NCI-H1048 (cell line): ENCODE measurements around the gene GLO1.

ENCODE experiments used
- DNase-seq: peaks from one replicate; lab custom pipeline; 2025; lab: John Stamatoyannopoulos, UW

Gene GLO1

DNA sequence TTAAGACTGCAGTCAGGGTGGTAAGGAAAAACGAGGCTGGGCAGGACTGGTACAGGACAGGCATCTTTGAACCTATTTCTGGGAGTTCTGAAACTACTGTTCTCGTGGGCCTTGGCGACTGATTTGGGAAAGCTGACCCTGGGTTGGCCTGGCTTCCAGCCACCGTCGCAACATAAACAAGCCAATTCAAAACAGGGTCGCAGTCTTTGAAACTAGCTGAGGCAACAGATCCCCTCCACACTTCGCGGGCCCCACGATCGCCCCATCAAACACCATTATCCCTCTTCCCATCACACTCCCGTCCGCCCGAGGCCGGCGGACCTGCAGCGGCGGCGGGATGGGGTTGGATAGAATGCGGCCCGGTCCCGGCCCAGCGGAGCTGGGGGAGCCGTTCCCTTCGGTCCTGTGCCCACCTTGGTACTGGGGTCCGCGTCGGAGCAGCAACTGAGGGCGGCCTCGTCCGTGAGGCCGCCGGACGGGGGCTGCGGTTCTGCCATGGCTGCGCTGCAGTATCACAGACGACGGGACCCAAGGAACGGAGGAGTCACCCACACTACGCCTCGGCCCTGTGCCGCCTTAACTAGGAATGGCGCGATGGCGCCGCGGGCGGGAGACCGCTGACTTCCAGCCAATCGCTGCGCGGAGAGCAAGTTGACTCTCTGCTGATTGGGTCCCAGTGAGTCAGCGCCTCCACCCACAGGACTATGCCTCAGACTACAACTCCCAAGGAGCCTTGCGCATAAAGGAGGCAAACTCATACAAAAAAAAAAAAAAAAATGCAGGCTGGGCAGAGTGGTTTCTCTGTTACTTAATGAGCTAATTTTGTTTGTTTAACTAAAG lies at the start of gene GLO1:
Gene GLO1 (minus strand): TSS at position 588 of the 840 bp plus-strand sequence. CDS start 91 bp downstream, at position 497.
- peak; percentile 94 for DNase-seq

DNA sequence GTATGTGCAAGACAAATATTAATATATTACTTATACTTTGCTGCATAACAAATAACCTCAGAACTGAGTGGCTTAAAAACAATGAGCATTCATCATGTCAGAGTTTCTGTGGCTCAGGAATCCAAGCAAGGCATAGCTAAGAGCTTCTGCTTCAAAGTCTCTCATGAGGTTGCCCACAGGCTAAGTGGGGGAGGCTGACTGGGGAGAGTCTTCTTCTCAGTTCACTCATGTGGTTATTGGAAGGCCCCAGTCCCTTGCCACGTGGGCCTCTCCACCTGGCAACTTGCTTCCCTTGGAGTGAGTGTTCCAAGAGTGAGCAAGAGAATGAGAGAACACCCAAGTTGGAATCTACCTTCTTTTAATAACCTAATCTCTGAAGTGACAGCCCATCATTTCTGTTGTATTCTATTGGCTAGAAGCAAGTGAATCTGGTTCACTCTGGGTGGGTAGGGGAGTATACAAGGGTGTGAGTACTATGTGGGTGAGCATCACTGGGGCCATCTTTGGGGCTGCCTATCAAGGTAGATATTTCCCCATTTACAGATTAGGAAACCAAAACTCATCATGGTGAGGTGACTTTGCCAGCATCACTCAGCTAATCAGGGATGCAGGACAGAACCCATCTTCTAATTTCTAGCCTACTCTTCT lies 48.1 kb upstream of the GLO1 start:
- no peak for DNase-seq

DNA sequence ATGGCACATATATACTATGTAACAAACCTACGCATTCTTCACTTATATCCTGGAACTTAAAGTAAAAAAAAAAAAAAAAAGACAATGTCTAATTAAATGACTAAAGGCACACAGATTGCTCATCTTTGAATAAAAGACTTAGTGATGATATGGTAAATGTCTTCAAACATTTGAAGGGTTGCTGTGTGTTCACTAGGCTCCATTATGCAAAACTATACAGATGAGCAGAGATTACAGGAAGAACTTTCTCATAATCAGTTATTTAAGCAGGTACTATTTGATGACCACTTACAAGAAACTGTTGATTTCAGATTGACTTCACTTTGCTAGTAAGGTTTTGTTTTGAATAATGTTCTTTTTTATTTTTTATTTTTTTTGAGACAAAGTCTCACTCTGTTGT lies 46.5 kb upstream of the GLO1 start:
- no peak for DNase-seq

DNA sequence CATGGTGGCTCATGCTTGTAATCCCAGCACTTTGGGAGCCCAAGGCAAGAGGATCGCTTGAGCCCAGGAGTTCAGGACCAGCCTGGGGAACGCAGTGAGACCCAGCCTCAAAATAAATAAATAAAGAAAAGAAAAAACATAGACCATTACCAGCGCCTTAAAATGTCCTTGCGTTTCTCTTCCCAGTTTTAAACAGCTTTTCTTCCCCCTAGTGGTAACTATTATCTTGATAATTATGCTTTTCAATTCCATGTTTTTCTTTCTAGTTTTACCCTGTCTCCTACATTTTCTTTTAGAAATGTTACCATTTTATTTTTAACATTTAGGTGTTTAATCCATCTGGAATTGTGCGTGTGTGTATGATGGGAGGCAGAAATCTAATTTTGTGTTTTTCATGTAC lies 36.6 kb upstream of the GLO1 start:
- no peak for DNase-seq

DNA sequence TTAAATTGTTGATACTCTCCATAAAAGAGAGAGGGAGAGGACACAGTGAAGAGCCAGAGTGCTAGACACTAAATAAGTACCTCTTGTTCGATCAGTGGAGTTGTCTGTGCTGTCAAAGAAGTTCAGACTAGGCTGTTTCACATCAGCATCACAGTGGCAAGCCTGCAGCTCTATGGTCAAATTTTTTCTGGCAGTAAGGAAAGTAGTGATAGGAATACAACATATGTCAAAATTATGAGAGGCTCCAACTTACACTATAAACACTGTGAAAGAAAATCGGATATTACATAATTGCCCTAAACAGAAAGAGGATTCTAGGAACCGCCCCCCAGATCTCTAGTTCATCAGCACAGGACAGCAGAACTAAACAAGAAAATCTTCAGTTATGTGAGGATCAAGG lies 35.3 kb upstream of the GLO1 start:
- DNase-seq, result no peak

DNA sequence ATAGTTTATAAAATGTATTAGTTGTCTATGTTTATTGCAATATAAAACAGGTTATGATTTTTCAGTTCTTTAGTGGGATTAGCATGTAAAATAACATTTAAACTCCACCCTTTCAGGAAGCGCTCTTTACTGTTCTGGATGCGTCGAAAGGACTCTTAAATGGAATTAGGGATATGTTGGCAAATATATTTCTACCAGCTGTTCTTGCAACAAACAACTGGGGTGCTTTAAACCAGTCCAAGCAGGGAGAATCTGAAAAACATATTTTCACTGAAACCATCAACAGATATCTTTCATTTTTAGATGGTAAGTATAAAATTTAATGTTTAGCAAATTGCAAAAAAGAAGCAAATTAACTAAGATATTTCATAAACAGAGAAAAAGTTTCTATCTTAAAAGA lies 34.0 kb upstream of the GLO1 start:
- DNase-seq, result no peak

DNA sequence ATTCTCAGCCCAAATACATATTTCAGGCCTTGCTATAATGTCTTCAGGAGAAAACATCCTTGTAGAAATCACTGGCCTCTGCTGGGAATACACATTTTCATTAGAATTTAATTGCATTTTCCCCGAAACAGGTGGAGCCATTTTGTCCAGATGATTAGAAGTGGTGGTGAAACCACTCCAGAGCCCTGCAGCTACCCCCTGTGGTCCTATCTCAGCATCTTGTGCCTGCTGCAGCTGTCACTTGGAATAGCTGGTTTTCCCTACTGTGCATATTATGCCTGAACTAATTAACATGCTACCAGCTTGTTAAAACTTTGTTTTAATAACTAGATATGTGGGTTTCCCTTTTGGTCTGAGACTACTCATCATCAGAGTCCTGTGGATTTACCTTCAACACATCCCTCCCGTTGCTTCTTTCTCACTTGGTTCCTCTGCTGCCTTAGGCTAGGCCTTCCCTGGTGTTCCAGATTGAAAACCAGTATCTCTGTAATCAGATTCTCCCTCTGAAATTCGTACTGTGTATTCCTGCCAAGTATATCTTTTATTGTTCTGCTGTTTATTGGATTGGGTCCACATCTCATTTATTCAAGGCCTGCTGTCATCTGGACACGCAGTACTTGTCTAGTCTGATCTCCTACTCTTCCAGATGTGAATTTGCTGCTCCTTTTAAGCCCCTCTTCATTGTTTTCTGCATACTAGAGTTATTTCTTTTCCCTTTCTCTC lies 27.4 kb upstream of the GLO1 start:
- no peak for DNase-seq

DNA sequence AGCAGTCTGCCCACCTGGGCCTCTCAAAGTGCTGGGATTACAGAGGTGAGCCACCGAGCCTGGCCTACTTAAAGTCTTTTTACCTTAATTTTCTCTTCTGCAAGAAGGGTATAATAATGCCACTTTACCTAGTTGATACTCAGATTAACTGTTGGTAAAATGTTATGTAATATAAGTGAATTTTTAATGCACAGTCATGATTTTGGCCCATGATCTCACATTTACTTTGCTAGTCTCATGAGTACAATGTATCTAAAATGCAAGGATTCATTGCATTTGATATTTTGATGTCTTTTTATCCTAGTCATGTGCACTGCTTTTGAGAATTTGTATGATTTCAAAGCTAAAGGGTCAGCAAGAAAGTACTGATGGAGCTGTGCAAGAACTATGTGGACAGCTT lies 25.3 kb upstream of the GLO1 start:
- no peak for DNase-seq

DNA sequence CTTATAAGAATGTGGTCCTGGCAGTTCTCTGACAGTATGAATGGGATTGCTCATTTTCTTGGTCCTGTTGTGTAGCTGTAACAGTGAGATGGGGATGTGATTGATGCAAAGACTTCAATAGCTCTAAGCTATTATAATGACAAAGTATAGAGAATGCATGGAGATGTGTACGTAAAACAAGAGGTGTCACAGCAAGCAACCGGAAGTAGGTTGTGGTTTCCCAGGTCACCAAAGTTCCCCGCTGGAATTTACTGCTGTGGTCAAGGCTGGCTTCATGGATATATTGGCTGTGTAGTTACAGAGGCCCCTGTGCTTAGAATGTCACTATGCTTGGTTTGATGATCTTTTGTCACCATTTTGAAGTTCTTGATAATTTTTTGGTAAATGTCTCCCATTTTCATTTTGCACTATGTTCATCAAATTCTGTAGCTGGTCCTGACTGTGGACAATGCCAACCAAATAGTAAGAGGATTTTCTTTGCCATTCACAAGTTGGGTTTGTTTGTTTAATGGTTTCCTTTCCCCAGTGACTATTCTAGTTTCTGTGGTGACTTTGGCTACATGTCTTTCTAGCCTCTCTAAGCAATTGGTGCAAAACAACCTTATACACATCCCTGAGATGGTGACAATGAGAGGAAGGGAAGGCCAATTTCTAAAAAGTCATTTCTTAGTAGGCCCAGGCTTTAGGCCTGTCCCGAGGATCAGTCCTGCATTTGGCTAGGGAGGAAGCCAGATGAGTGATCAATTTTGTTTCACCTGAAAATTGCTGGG lies 22.7 kb upstream of the GLO1 start:
- DNase-seq, result no peak

DNA sequence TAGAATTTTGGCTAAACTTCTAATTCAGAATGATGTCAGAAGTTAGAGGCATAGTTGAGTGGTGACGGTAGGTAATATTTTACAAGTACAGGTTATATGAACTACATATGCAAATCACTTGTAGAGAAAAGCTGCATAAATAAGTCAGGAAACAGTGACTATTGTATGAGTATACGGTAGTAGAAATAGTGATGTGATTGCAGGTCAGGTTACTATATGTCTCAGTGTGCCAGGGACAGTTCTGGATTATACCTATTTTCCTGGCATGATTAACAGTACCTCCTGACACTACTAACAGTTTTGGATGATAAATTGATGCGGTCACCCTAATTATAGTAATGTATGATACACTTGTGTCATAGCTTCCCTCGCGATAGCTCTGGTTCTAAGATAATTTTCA lies 21.4 kb upstream of the GLO1 start:
- no peak for DNase-seq

DNA sequence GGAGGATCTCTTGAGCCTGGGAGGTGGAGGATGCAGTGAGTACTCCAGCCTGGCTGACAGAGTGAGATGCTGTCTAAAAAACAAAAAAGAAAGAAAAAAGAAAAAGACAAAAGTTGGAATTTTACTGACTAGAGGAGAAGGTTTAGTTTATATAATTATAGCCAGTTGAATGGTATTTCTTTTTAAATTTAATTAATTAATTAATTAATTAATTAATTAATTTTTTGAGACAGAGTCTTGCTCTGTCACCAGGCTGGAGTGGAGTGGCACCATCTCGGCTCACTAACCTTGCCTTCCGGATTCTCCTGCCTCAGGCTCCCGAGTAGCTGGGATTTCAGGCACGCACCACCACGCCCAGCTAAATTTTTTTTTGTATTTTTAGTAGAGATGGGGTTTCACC lies 20.8 kb upstream of the GLO1 start:
- no peak for DNase-seq

DNA sequence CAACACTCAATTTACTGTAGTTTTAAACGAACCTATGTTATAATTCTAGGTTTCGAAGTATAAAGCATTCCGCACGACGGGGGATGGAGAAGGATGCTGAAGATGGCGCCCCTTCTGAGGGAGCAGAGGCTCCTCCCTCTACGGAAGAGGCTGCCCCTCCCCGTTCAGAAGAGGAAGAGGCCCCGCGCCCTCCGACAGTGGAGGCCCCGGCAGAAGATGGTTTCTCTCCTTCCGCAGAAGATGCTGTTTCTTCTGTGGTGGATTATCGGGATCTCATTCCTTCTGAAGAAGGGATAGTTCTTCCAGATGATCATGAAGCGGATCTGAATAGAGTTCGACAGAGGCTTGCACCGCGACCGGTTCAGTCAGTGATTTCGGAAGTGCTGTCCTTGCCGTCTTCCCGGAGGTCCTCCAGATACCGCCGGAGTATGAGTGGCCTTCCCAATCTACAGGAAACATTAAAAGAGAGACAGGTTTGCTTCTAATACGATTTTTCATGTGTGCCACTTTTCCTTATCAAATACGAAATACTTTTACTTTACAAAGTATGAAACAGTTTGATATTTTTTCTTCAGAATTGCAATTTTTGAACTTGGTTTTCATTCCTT lies 19.9 kb upstream of the GLO1 start:
- no peak for DNase-seq

DNA sequence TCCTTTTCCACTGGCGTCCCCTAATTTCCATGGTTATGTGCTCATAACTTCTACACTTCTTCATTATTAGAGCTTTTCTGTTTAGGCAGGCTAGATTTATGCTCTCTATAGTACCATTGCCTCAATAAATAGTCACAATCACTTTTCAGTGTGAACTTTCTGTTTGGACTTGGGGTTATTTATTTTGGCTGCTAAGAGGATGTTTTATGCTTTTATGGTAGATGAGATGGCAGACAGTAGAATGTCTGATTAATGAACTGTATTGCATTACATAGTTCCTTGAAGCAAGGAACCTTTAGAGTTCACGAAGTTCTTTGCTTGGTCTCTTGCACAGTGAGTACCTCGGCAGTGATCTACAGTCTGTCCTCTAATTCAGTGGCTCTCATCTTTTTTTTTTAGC lies 19.1 kb upstream of the GLO1 start:
- no peak for DNase-seq

DNA sequence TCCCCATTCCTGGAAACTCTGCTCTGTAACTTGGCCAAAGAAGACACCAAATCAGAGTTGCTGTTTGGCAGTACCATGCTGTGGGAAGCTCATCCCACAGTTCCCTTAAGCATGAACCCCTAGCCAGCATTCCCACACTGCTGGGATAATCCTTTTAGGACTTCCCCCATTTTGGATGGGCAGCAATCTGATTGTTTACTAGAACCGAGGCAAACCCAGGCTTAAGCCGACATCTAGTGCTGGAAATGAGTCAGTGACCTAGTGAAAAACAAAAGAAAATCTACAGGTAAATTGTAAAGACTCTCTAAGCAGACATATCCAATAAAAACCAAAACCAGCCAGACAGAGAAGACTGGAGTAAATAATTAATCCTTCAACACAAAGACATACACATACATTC lies 17.4 kb upstream of the GLO1 start:
- no peak for DNase-seq

DNA sequence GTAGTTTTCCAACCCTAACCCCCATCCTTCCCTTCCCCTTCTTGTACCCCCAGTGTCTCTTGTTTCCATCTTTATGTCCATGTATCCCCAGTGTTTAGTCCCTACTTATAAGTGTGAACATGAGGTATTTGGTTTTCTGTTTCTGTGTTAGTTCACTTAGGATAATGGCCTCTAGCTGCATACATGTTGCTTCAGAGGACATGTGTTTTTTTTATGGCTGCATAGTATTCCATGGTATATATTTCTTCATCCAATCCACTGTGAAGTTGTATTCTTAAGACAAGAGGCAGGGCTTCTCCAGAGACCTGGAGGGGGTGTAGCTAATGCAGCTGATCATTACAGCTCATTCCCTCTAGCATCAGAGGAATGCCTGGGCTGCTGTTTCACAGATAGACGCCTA lies 16.4 kb upstream of the GLO1 start:
- DNase-seq, result no peak

DNA sequence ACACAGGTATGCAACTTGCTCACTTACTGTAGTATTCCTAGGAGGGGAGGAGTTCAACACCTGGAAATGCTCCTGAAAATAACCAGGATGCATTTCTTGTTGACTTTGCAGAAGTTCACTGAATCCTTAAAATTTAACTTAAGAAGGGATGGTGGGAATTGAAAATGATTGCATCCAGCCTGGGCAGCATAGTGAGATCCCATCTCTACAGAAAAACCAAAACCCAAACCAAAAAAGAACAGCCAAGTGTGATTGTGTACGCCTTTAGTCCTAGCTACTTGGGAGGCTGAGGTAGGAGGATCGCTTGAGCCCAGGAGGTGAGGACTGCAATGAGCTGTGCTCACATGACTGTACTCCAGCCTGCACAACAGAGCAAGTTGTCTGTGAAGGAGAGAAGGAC lies 13.9 kb upstream of the GLO1 start:
- DNase-seq, result no peak

DNA sequence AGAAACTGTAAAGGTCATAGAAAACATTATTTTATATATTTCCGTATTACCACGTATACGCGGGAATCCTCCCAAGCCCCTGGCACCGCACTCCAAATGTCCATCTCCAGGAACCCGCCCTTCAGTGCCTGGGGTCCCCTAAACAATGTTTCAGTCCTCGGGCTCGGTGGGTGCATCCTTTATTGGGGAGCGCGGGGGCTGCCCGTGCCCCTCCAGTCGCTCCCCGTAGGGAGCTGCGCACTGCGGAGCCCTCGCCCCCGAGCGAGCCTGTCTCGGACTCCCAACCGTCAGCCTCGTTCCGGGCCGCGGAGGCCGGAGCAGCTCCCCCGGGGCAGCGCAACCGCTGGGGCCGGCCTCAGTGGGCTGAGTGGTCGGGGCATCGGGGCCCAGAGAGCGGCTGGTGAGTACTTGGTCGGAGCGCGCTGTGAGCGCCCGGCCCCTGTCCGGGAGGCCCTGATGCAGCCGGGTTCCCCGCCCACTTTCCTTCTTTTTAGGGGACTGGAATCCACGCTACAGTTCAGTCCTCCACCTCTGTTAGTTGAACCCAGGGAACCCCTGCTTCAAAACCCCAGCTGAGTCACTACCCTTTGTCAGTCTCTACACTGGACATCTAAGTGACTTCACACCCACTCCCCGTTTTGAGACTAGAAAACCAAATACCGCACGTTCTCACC lies 12.2 kb upstream of the GLO1 start, which contains the start of gene DNAH8:
Gene DNAH8 (plus strand): TSS at position 296 of the 674 bp plus-strand sequence. CDS start 7,499 bp downstream, outside the sequence.
- DNase-seq, result no peak

DNA sequence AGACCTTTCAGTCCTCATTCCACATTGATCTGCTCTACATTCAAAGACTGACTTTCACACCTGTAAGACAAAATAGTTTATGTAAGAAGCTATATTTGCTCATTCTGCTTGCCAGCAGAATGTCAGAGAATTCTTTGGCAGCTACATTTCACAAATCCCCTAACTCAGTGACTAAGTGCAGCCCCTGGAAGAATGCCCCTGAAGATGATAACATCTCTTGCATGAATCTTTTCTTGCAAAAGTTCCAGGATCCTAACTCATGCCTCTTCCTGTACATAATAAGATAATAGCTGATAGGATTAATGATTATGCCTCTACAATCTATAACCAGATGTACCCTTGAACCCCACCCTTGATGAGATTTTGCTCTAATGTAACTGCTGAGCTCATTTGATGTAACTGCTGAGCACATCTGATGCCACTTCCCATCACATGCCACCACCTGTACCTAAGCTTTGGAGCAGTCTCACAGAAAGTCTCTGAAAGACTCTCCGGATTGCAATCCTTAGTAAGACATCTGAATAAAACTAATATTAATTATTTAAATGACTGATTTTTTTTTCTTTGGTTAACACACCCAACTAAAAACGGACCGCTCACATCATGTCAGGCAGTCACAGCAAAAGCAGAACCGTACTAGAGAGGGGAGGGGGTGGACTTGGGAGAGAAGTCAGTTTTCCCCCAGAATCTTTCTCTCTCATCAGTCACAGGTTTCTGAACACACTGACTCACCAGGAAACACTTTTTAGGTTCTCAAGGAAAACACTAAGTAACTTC lies 11.5 kb upstream of the GLO1 start:
- no peak for DNase-seq

DNA sequence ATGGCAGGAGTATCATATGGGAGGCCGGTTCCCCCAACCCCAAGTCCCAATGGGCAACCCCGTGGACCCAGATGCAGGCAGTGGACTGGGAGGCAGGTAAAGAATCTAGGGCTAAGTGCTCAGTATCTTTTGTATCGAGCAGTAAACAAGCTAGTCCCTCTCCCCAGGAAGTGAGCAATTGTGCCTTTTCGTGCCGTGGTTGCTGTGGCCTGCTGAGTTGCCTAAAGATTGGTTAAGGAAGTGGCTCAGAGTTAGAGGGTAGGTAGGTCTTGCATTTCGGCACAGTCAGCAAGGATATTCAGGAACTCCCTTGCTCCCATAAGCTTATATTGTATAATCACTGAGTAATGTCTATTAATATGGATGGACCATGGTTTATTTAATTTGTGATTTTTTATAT lies 10.9 kb upstream of the GLO1 start:
- no peak for DNase-seq

DNA sequence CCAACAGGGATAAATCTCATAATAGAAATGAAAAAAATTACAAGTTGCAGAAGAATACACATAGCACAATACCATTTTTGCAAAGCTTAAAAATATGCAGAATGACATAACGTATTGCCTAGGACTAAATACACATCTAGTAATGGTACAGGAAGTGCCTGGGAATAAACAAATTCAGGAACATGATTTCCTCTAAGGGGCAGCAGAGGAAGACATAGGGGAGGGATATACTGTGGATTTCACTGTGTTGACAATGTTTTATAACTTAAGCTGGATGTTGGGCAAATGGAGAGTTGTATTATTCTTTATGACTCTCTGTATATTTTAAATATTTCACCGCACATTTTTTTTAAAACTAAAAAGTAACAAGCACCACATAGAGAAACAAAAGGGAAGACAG lies 5.6 kb upstream of the GLO1 start:
- no peak for DNase-seq
